D721Med (cell line): Measurements from ENCODE around the gene CHD1.

Experiments used
- DNase-seq: peaks from one replicate; pipeline ENCODE4 v3.0.0; 2011; ENCODE audit warnings: low spot score; ENCODE audit not compliant: insufficient read length
- FAIRE-seq: peaks from 2 replicates; lab custom pipeline; 2011; peaks lifted over from hg19 to GRCh38; lab: Jason Lieb, UNC
- TF ChIP-seq, protein P1 (sequence below): IDR thresholded peaks from 2 replicates; pipeline ENCODE4 v1.5.1; 2012; ENCODE audit warnings: mild to moderate bottlenecking, control low read depth; ENCODE audit not compliant: insufficient read depth; ENCODE audit errors: missing control alignments

The CHD1 gene

DNA sequence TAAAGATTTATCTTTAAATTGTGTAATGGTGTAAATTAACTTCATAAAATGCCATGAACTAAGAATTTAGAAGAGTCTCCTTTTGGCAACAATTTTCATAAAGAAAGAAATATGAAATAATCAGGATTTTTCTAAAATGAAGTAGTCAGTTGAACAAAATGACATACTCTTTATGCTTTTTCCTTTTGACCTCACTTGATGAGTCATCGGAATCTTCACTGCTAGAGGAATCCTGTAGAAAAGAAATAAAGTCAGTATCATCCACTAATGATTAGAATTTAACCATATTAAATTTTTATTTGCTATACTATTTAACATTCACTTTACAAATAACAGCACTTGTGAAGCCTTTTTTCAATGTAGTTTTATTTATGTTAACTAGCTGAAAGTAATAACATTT, 26.1 kb downstream of the CHD1 start:
- TF ChIP-seq, protein P1, sequence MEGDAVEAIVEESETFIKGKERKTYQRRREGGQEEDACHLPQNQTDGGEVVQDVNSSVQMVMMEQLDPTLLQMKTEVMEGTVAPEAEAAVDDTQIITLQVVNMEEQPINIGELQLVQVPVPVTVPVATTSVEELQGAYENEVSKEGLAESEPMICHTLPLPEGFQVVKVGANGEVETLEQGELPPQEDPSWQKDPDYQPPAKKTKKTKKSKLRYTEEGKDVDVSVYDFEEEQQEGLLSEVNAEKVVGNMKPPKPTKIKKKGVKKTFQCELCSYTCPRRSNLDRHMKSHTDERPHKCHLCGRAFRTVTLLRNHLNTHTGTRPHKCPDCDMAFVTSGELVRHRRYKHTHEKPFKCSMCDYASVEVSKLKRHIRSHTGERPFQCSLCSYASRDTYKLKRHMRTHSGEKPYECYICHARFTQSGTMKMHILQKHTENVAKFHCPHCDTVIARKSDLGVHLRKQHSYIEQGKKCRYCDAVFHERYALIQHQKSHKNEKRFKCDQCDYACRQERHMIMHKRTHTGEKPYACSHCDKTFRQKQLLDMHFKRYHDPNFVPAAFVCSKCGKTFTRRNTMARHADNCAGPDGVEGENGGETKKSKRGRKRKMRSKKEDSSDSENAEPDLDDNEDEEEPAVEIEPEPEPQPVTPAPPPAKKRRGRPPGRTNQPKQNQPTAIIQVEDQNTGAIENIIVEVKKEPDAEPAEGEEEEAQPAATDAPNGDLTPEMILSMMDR = no peak
- FAIRE-seq (no peak), DNase-seq (no peak)

DNA sequence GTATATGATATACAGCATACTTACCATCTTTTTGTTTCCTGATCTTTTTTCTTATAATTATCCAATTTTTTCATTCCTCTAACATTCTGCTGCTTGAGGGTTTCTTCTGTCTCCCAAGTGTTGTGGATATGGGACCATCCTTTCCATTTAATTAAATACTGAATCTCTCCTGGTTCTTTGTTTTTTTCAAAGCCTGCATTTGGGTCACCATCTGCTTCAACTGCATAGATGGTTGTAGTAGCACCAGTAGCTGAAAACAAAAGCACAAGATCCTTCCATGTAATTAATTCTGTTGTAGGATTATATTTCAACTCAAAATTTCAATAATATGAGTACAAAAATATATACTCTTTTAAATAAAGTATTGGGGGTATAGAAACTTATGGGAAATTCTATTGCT, 29.4 kb downstream of the CHD1 start:
- TF ChIP-seq, protein P1 = no peak
- FAIRE-seq (no peak), DNase-seq (no peak)

DNA sequence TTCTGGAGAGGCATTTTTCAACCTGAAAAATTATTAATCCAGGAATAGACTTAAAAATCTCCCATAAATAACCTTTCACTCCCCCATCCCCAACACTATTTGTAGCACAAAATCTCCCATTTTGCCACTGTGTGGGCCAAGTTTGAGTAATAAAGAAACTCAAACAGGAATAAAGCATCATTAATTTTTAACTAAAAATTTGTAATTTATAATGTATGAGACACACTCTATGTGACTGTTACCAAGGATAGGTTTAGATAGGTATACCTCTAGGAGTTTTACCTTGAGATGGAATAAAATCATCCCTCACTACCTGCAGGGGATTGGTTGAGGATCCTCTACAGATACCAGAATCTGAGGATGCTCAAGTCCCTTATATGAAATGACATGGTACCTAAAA, 30.1 kb downstream of the CHD1 start:
- TF ChIP-seq, protein P1 = no peak
- FAIRE-seq = no peak

DNA sequence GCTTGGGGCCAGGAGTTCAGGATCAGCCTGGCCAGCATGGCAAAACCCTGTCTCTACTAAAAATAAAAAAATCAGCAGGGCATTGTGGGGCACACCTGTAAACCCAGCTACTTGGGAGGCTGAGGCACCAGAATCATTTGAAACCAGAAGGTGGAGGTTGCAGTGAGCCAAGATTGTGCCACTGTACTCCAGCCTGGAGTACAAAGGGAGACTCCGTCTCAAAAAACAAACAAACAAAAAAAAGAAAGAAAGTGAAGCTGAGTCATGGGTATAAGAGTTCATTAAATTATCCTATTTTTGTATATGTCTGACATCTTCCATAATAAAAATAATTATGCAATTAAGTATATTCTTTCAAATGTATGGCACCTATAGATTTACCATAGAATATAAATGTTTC, 37.2 kb downstream of the CHD1 start:
- DNase-seq = no peak
- TF ChIP-seq, protein P1 = no peak
- no peak for FAIRE-seq

More for the DNA sequence above, 30.1 kb downstream of the CHD1 start:
- no peak for DNase-seq

DNA sequence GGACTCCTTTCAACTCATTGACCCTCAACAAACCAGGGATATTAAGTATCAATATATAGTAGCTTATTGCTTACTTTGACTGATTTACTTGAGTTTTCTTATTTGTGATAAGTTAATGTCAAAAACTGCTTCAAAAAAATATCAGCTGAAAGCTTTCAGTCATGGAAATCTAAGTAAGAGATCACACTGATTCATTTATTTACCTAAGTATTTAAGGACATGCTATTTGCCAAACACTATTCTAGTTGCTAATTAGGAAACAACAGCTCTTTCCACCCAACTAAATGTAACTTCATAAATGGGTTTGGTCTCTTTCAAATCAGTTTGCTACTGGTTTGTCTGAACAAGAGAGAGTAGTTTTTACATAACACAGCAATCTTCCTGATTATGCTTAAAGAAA, 48.2 kb downstream of the CHD1 start:
- FAIRE-seq = no peak
- DNase-seq = no peak
- TF ChIP-seq, protein P1 = no peak

DNA sequence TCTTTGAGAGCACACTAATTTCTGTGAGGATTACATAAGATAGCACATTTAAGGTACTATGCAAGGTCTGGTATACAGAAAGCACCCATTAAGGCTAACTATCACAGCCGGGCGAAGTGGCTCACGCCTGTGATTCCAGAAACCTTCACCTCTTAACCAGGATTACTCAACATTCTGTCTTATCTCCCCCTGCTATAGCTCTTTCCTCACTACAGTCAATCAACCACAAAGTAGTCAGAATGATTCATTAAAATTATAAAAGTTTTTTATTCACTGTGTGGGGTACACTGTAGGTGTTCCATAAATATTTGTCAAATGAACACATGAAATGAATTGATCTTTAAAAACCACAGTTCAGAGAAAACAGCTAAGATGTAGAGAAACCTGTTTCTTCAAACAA, 48.7 kb downstream of the CHD1 start:
- no peak for DNase-seq
- FAIRE-seq = no peak
- TF ChIP-seq, protein P1 = no peak

DNA sequence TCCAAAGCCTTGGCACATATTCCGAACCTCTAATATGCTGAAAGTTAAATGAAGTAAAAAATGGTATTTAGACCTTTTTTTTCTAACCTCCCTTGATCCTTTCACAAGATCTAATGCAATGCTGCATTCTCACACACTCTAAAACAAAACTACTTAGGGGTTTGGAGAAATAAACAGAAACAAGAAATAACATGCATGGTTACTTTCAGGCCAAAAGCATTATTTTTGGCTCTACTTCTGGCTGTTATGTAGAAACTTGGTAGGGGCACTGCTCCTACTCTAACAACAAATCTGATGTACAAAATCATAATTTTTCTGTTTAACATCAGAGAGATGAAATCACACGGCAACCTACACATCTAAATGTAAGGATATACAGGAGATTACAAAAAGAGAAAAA, 51.2 kb downstream of the CHD1 start:
- TF ChIP-seq, protein P1 = no peak
- DNase-seq (no peak), FAIRE-seq (no peak)
